Liver (tissue), 9 donors: ENCODE data around the gene ARID3A. TPM values are rescaled to one million over a fixed set of nuclear protein-coding genes. Genes with fewer than 3 reads are reported as not detected.
A peak's percentile ranks its signal among the peaks of the same experiment; 100 is the strongest.

Experiments used
- DNase-seq: peaks from one replicate; pipeline ENCODE4 v3.0.0-alpha.2; 2017; ENCODE audit warnings: low spot score
- H3K27ac ChIP-seq, 2 donors: one replicate each; pipeline ENCODE4 v1.7.0; 2013; ENCODE audit warnings: inconsistent platforms in 2 of 2, low read length in 2 of 2, control low read depth in 1 of 2, low read depth in 1 of 2, mild to moderate bottlenecking in 1 of 2
- H3K27me3 ChIP-seq, 4 donors: one replicate each; pipeline versions ENCODE4 v1.6.1 to v1.7.0; 2013; ENCODE audit warnings: low read length in 3 of 4, inconsistent platforms in 1 of 4, mild to moderate bottlenecking in 1 of 4, moderate library complexity in 1 of 4; ENCODE audit not compliant: control insufficient read depth in 4 of 4, insufficient read depth in 4 of 4
- H3K36me3 ChIP-seq, 4 donors: one replicate each; pipeline versions ENCODE4 v1.6.1 to v1.7.0; 2013; ENCODE audit warnings: low read length in 3 of 4, mild to moderate bottlenecking in 3 of 4, low read depth in 1 of 4, moderate library complexity in 1 of 4; ENCODE audit not compliant: control insufficient read depth in 4 of 4, insufficient read depth in 3 of 4
- H3K4me1 ChIP-seq, 4 donors: one replicate each; pipeline versions ENCODE4 v1.6.1 to v1.7.0; 2013; ENCODE audit warnings: low read length in 3 of 4, mild to moderate bottlenecking in 3 of 4, moderate library complexity in 1 of 4; ENCODE audit not compliant: control insufficient read depth in 4 of 4, insufficient read depth in 4 of 4
- H3K4me3 ChIP-seq, 3 donors: one replicate each; pipeline versions ENCODE4 v1.6.1 to v1.7.0; 2013; ENCODE audit warnings: low read length in 3 of 3, control low read depth in 1 of 3, low read depth in 1 of 3, mild to moderate bottlenecking in 1 of 3
- H3K9ac ChIP-seq, 2 donors: one replicate each; pipeline ENCODE4 v1.7.0; 2013; ENCODE audit warnings: low read length in 2 of 2, mild to moderate bottlenecking in 2 of 2, moderate library complexity in 2 of 2, control low read depth in 1 of 2, low read depth in 1 of 2
- H3K9me3 ChIP-seq, 4 donors: one replicate each; pipeline versions ENCODE4 v1.6.1 to v1.7.0; 2013; ENCODE audit warnings: low read length in 3 of 4; ENCODE audit not compliant: control insufficient read depth in 4 of 4
- ATF3 ChIP-seq: IDR thresholded peaks from 2 replicates; pipeline ENCODE4 v1.6.1; 2016; ENCODE audit warnings: antibody characterized with exemption
- EGR1 ChIP-seq, 2 donors: IDR thresholded peaks; 2 replicates each; pipeline ENCODE4 v1.6.1; 2016 to 2018; ENCODE audit warnings: antibody characterized with exemption in 2 of 2, low read depth in 2 of 2
- FOXA1 ChIP-seq: IDR thresholded peaks from 2 replicates; pipeline ENCODE4 v1.6.1; 2016; ENCODE audit warnings: antibody characterized with exemption
- FOXA2 ChIP-seq: IDR thresholded peaks from 2 replicates; pipeline ENCODE4 v1.6.1; 2016; ENCODE audit warnings: antibody characterized with exemption
- GABPA ChIP-seq, 2 donors: IDR thresholded peaks in 1 of 2; conservative IDR thresholded peaks in 1 of 2; 2 replicates each; pipeline ENCODE4 v1.6.1; 2016; ENCODE audit warnings: antibody characterized with exemption in 2 of 2, mild to moderate bottlenecking in 1 of 2, moderate library complexity in 1 of 2
- HNF4A ChIP-seq, 2 donors: conservative IDR thresholded peaks; 2 replicates each; pipeline ENCODE4 v1.6.1; 2016; ENCODE audit warnings: antibody characterized with exemption in 2 of 2, mild to moderate bottlenecking in 2 of 2
- HNF4G ChIP-seq: IDR thresholded peaks from 2 replicates; pipeline ENCODE4 v1.6.1; 2016; ENCODE audit warnings: antibody characterized with exemption
- JUND ChIP-seq, 2 donors: IDR thresholded peaks; 2 replicates each; pipeline ENCODE4 v1.6.1; 2016; ENCODE audit warnings: antibody characterized with exemption in 2 of 2
- MAX ChIP-seq: IDR thresholded peaks from 2 replicates; pipeline ENCODE4 v1.6.1; 2016; ENCODE audit warnings: antibody characterized with exemption
- NR2F2 ChIP-seq: IDR thresholded peaks from 2 replicates; pipeline ENCODE4 v1.6.1; 2016; ENCODE audit warnings: antibody characterized with exemption
- RAD21 ChIP-seq, 2 donors: IDR thresholded peaks; 2 replicates each; pipeline ENCODE4 v1.6.1; 2016; ENCODE audit warnings: antibody characterized with exemption in 2 of 2, mild to moderate bottlenecking in 2 of 2
- REST ChIP-seq: IDR thresholded peaks from 2 replicates; pipeline ENCODE4 v1.6.1; 2016; ENCODE audit warnings: antibody characterized with exemption, mild to moderate bottlenecking
- RXRA ChIP-seq, 2 donors: IDR thresholded peaks; 2 replicates each; pipeline ENCODE4 v1.6.1; 2017 to 2018; ENCODE audit warnings: antibody characterized with exemption in 2 of 2, mild to moderate bottlenecking in 1 of 2
- TAF1 ChIP-seq: conservative IDR thresholded peaks from 2 replicates; pipeline ENCODE4 v1.6.1; 2016; ENCODE audit warnings: antibody characterized with exemption, mild to moderate bottlenecking
- YY1 ChIP-seq: IDR thresholded peaks from 2 replicates; pipeline ENCODE4 v1.6.1; 2016; ENCODE audit warnings: antibody characterized with exemption, mild to moderate bottlenecking
- ZBTB33 ChIP-seq: IDR thresholded peaks from 2 replicates; pipeline ENCODE4 v1.6.1; 2016; ENCODE audit warnings: antibody characterized with exemption
- WGBS: extraction: QIAGEN DNeasy Blood & Tissue Kit; methylation state at CpG from one replicate; pipeline ENCODE4 v1.1.7; 2013; 5-methylcytosine and 5-hydroxymethylcytosine counted together
- polyA plus RNA-seq, 2 donors: library from polyadenylated mRNA; stranded (reverse) in 1 of 2; unstranded in 1 of 2; fragments of 200-250 nt in 1 of 2; fragments of >200 nt in 1 of 2; fragmentation: Nextera tagmentation in 1 of 2; extraction: Ambion mirVana in 1 of 2; gene quantifications; one replicate each; pipeline versions ENCODE4 v1.2.1 to v1.2.3, GENCODE V29; 2013 to 2015
- total RNA-seq, 2 donors: library from RNA; depleted of rRNA; stranded (reverse); fragments of >200 nt; gene quantifications; one replicate each; pipeline ENCODE4 v1.2.3, GENCODE V29; 2014
- donor health status: healthy.
- donor health status: healthy.
- donor health status: healthy.
- donor health status: healthy.
- donor health status: healthy.

ARID3A gene
- total and polyA plus RNA-seq, 4 donors: 0.74 to 42.4 (median 3.1) TPM

DNA sequence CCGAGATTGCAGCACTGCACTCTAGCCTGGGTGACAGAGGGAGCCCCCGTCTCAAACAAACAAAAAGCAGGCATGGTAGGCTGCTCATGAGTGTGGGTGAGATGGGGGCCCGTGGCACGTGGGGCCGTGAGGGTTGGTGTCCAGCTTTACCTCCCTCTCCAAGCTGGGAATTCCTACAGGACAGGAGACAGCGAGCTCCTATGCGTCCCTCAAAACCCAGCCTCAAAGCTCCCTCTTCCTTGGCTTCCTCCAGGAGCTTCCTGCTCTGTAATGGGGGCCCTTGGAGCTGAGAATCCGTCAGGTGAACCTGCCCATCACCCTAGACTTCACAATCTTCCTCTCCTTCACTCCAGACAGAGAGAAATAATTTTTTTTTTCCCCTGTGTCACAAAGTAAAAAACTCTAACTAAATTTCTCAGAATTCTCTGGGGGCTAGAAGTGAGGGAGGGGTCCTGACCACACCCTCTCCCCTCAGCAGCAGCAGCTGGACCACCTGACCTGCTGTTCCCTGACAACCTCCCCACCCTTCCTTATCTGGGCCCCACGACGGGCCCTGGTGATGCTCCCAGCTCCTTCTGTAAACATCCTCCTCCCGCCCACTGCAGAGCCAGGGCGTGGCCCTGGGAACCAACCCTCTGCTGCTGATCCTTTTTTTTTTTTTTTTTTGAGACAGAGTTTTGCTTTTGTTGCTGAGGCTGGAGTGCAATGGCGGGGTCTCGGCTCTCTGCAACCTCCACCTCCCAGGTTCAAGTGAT is 36.2 kb downstream of the ARID3A start:
- H3K9ac ChIP-seq: no peak overlapping the region
- H3K9me3 ChIP-seq: no peaks in the 10 kb centered on the region
- H3K27me3 ChIP-seq: no peaks in the 10 kb centered on the region
- H3K27ac ChIP-seq: no peak overlapping the region
- H3K36me3 ChIP-seq: peaks cover 0 to 16% (median 2%) of the 10 kb centered on the region in 4 donors
- no peak overlapping the region for H3K4me3 ChIP-seq
- no peaks in the 10 kb centered on the region for H3K4me1 ChIP-seq
- WGBS: 82% methylated on average over 14 of the region's 14 CpGs
- peak; percentile 85 for DNase-seq
- TF ChIP-seq NR2F2 (no peak), FOXA1 (no peak), GABPA (IDR thresholded peaks at IDR 0.05 in 1 of 2, conservative IDR thresholded peaks at IDR 0.05 in 1 of 2) (no peak), YY1 (no peak), EGR1 (IDR thresholded peaks at IDR 0.05; ENCODE audit: low read depth in 2 of 2) (no peak), ATF3 (no peak)

DNA sequence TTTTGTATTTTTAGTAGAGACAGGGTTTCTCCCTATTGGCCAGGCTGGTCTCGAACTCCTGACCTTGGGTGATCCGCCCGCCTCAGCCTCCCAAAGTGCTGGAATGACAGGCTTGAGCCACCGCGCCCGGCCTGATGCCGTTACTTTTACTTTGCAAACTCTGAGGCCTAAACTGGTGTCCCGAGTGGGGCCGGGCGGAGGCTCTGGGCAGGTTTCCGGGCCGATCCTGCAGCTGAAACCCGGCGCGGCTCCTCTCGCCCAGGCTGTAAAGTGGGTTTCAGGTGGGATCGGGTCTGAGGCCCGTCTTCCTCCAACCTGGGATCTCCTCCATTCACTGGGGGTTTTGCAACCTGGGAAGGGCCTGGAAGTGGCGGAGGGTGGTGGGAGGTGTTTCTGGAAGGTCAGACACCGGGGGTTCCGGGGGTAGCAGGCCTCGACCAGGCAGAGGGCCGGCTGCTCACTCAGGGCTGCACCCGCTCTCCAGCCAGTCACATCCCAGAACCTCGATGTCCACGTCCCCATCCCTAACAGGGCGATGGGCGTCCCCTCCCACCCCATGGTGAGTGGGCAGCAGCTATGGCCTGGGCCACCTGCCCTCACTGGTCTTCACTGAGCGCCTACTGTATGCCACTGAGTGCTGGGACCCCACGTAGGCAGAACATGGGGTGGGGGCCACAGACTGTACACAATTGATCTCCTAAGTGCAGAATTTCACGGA is 37.0 kb downstream of the ARID3A start:
- Histone ChIP-seq H3K27me3 (no peaks in the 10 kb centered on the region), H3K4me3 (no peak overlapping the region), H3K27ac (no peak overlapping the region), H3K9ac (no peak overlapping the region), H3K9me3 (no peaks in the 10 kb centered on the region), H3K4me1 (no peaks in the 10 kb centered on the region), H3K36me3 (peaks cover 0 to 18% (median 2%) of the 10 kb centered on the region in 4 donors)
- TF ChIP-seq MAX (no peak), NR2F2 (no peak), TAF1 (no peak), RXRA (IDR thresholded peaks at IDR 0.05) (no peak), ZBTB33 (no peak), EGR1 (IDR thresholded peaks at IDR 0.05; ENCODE audit: low read depth in 2 of 2) (no peak), RAD21 (IDR thresholded peaks at IDR 0.05) (no peak), GABPA (IDR thresholded peaks at IDR 0.05 in 1 of 2, conservative IDR thresholded peaks at IDR 0.05 in 1 of 2) (no peak), FOXA2 (no peak), ATF3 (no peak), YY1 (no peak), JUND (IDR thresholded peaks at IDR 0.05) (no peak), HNF4A (conservative IDR thresholded peaks at IDR 0.05) (no peak), REST (no peak), HNF4G (no peak)
- DNase-seq: no peak
- 90% methylated on average over 31 of the region's 31 CpGs for WGBS
